DOHH2 (cell line): ENCODE measurements around the gene FBRSL1.

Experiments used
- H3F3A ChIP-seq: fragments of 200-600 bp; sonication (generic), shearing (Covaris generic); 2 replicates; pipeline ENCODE4 v1.6.0; 2016; ENCODE audit warnings: antibody characterized with exemption, mild to moderate bottlenecking; ENCODE audit not compliant: control insufficient read depth, insufficient read depth
- H3K27ac ChIP-seq: fragments of 200-600 bp; sonication (generic); 2 replicates; pipeline ENCODE4 v1.5.1; 2014; ENCODE audit warnings: low read depth, mild to moderate bottlenecking, low read length, moderate library complexity
- H3K27me3 ChIP-seq: fragments of 200-600 bp; sonication (generic); 2 replicates; pipeline ENCODE4 v1.6.1; 2014; ENCODE audit warnings: mild to moderate bottlenecking, low read length, mixed read lengths; ENCODE audit not compliant: control insufficient read depth
- H3K36me3 ChIP-seq: fragments of 200-600 bp; sonication (generic); 2 replicates; pipeline ENCODE4 v1.6.1; 2014; ENCODE audit warnings: mild to moderate bottlenecking, low read length, moderate library complexity, mixed read lengths; ENCODE audit not compliant: control insufficient read depth
- H3K4me1 ChIP-seq: fragments of 200-600 bp; sonication (generic); 2 replicates; pipeline ENCODE4 v1.6.1; 2014; ENCODE audit warnings: mild to moderate bottlenecking, low read length, mixed read lengths; ENCODE audit not compliant: control insufficient read depth
- H3K4me2 ChIP-seq: fragments of 200-600 bp; sonication (generic); 2 replicates; pipeline ENCODE4 v1.6.0; 2014; ENCODE audit warnings: mild to moderate bottlenecking, low read length, moderate library complexity
- H3K4me3 ChIP-seq: fragments of 200-600 bp; sonication (generic); 2 replicates; pipeline ENCODE4 v1.5.1; 2014; ENCODE audit warnings: mild to moderate bottlenecking, low read length, mixed read lengths
- H3K79me2 ChIP-seq: fragments of 200-600 bp; sonication (generic); 2 replicates; pipeline ENCODE4 v1.6.1; 2014; ENCODE audit warnings: mild to moderate bottlenecking, low read length, mixed read lengths; ENCODE audit not compliant: control insufficient read depth
- H3K9me2 ChIP-seq: fragments of 200-600 bp; sonication (generic); replicated peaks from 2 replicates; pipeline ENCODE4 v1.6.1; 2014; ENCODE audit warnings: mild to moderate bottlenecking, low read length, mixed read lengths; ENCODE audit not compliant: control insufficient read depth
- H3K9me3 ChIP-seq: fragments of 200-600 bp; sonication (generic); 2 replicates; pipeline ENCODE4 v1.6.1; 2014; ENCODE audit warnings: antibody characterized with exemption, low read length, mixed read lengths; ENCODE audit not compliant: control insufficient read depth, insufficient read depth
- H4K20me1 ChIP-seq: fragments of 200-600 bp; sonication (generic); 2 replicates; pipeline ENCODE4 v1.6.0; 2014; ENCODE audit warnings: low read depth, mild to moderate bottlenecking, antibody characterized with exemption, low read length, moderate library complexity; ENCODE audit not compliant: control insufficient read depth, insufficient read depth
- EZH2phosphoT487 ChIP-seq: fragments of 200-600 bp; sonication (generic); IDR thresholded peaks from 2 replicates; pipeline ENCODE4 v1.6.1; 2017; ENCODE audit warnings: borderline replicate concordance, mild to moderate bottlenecking, antibody characterized with exemption, low read length, moderate library complexity, mixed read lengths
- TF ChIP-seq, protein P1 (sequence below): fragments of 200-600 bp; sonication (generic); IDR thresholded peaks from one replicate; pipeline ENCODE4 v1.5.1; 2014; ENCODE audit warnings: antibody characterized with exemption, mild to moderate bottlenecking, low read depth, low read length; ENCODE audit not compliant: poor library complexity, severe bottlenecking

Gene FBRSL1

GRCh38 chr12:132455565-132455964 lies 34.4 kb upstream of the FBRSL1 start:
- no peak overlapping the region for H3K4me3 ChIP-seq
- peaks cover 12% of the 10 kb centered on the region for H3K4me1 ChIP-seq
- TF ChIP-seq, protein P1, sequence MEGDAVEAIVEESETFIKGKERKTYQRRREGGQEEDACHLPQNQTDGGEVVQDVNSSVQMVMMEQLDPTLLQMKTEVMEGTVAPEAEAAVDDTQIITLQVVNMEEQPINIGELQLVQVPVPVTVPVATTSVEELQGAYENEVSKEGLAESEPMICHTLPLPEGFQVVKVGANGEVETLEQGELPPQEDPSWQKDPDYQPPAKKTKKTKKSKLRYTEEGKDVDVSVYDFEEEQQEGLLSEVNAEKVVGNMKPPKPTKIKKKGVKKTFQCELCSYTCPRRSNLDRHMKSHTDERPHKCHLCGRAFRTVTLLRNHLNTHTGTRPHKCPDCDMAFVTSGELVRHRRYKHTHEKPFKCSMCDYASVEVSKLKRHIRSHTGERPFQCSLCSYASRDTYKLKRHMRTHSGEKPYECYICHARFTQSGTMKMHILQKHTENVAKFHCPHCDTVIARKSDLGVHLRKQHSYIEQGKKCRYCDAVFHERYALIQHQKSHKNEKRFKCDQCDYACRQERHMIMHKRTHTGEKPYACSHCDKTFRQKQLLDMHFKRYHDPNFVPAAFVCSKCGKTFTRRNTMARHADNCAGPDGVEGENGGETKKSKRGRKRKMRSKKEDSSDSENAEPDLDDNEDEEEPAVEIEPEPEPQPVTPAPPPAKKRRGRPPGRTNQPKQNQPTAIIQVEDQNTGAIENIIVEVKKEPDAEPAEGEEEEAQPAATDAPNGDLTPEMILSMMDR, result no peak
- TF ChIP-seq EZH2phosphoT487, result no peak
- H4K20me1 ChIP-seq, result no peaks in the 10 kb centered on the region
- no peaks in the 10 kb centered on the region for H3F3A ChIP-seq
- peaks cover 3% of the 10 kb centered on the region; the same call in 1 of the 2 replicates for H3K27me3 ChIP-seq
- peaks cover 14% of the 10 kb centered on the region; the same call in 1 of the 2 replicates for H3K9me3 ChIP-seq
- H3K9me2 ChIP-seq, result no peaks in the 10 kb centered on the region
- H3K36me3 ChIP-seq, result no peaks in the 10 kb centered on the region
- no peak overlapping the region for H3K27ac ChIP-seq
- no peaks in the 10 kb centered on the region for H3K79me2 ChIP-seq
- H3K4me2 ChIP-seq, result no peak overlapping the region

DNA sequence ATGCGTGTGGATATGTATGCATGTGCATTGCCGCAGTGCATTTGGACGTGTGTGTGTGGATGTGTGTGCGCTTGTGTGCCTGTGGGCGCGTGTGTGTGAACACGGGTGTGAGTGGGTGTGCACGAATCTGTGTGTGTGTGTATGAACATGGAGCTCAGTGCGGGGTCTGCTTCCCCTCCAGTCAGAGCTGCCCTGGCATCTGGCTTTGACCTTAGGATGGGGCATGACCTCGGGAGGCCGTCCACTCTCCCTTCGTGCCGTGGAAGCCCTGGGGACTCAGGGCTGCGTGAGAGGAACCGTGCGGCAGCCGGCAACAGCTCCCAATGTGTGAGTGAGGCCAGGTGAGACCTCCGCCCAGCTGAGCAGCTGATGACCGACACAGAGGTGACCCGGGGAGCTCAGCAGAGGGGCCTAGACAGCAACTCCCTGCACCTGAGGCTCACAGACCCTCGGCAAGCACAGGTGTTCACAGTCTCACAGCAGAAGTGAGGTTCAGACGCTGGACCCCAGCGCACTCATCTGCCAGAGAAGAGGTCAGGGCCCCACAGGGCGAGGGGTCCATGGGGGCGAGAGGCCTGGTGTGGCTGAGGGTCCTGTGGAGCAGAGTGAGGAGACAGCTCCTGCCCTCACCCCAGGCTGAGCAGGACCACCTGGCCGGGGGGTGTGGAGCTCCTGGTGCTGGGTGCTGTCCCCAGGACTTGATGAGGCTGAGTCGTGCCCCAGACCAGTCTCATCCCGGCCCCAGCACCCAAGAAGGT lies 33.6 kb upstream of the FBRSL1 start:
- Histone ChIP-seq H3K9me2 (no peaks in the 10 kb centered on the region), H3K4me2 (no peak overlapping the region), H3K9me3 (peaks cover 14% of the 10 kb centered on the region; the same call in 1 of the 2 replicates), H3K79me2 (no peaks in the 10 kb centered on the region), H3K36me3 (no peaks in the 10 kb centered on the region), H3K27ac (no peak overlapping the region), H3F3A (no peaks in the 10 kb centered on the region), H3K27me3 (peaks cover 3% of the 10 kb centered on the region; the same call in 1 of the 2 replicates), H3K4me1 (peaks cover 4% of the 10 kb centered on the region), H4K20me1 (no peaks in the 10 kb centered on the region), H3K4me3 (no peak overlapping the region)
- TF ChIP-seq EZH2phosphoT487, result no peak
- TF ChIP-seq, protein P1, result no peak

DNA sequence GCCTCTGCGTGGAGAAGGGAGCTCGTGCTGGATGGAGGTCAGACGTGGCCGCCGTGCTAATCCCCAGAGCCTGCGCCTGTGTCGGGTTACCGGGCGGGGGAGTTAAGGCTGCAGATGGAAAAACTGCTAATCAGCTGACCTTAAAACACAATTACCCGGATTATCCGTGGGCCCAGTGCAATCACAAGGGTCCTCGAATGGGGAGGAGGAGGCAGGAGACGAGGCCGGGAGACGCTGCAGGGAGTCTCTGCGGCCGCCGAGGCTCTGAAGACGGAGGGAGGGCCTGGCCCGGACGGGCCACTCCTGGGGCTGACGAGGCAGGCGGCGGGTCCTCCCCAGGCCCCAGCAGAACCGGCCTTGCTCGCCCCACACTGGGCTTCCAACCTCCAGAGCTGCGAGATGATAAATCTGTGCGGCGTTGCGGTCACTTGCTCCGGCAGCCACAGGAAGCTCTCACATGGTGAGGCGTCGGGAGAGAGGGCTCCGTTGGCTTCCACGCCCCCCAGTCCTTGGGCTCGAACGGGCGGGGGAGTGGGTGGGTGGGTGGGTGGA lies 32.9 kb upstream of the FBRSL1 start:
- Histone ChIP-seq H3K27me3 (no peaks in the 10 kb centered on the region; the same call in 1 of the 2 replicates), H3K4me1 (peaks cover under 1% of the 10 kb centered on the region; the same call in 1 of the 2 replicates), H3F3A (no peaks in the 10 kb centered on the region), H4K20me1 (no peaks in the 10 kb centered on the region), H3K27ac (no peak overlapping the region), H3K79me2 (no peaks in the 10 kb centered on the region), H3K9me3 (peaks cover 14% of the 10 kb centered on the region; the same call in 1 of the 2 replicates), H3K4me3 (no peak overlapping the region), H3K36me3 (no peaks in the 10 kb centered on the region), H3K9me2 (no peaks in the 10 kb centered on the region), H3K4me2 (no peak overlapping the region)
- TF ChIP-seq, protein P1, result no peak
- no peak for TF ChIP-seq EZH2phosphoT487
